Activated CD4-positive, CD25-positive, alpha-beta regulatory T cell (primary cell): ENCODE results near the gene TNFAIP2.
"Not testable (repeated sequence)": the region's sequence is repeated elsewhere in the genome, so short reads cannot be mapped to it uniquely, and the experiment has no call there.

Source experiments
- DNase-seq, 4 experiments: peaks; one replicate each; lab custom pipeline; 2025; lab: John Stamatoyannopoulos, UW

The TNFAIP2 gene

GRCh38 chr14:103155416-103155815, 32.2 kb downstream of the TNFAIP2 start:
- not testable (repeated sequence) for DNase-seq

GRCh38 chr14:103155826-103156394, 32.6 kb downstream of the TNFAIP2 start:
- no peak for DNase-seq

- DNase-seq, result no peak
Observed at GRCh38 chr14:103156651-103157378, 33.6 kb downstream of the TNFAIP2 start.

GRCh38 chr14:103157969-103158368, 34.7 kb downstream of the TNFAIP2 start:
- no peak for DNase-seq

- DNase-seq, result no peak
Observed at GRCh38 chr14:103158688-103159087, 35.4 kb downstream of the TNFAIP2 start.

- DNase-seq, result no peak
Observed at GRCh38 chr14:103160321-103161053, 37.2 kb downstream of the TNFAIP2 start.

GRCh38 chr14:103161054-103161397, 37.8 kb downstream of the TNFAIP2 start:
- DNase-seq, result no peak

- no peak for DNase-seq
Observed at GRCh38 chr14:103163199-103163598, 39.9 kb downstream of the TNFAIP2 start.

GRCh38 chr14:103164006-103164405, 40.7 kb downstream of the TNFAIP2 start:
- DNase-seq, result no peak

- DNase-seq, result no peak
Observed at GRCh38 chr14:103164779-103165178, 41.5 kb downstream of the TNFAIP2 start.

- DNase-seq, result no peak
Observed at GRCh38 chr14:103165323-103165722, 42.1 kb downstream of the TNFAIP2 start.

- DNase-seq, result no peak
Observed at GRCh38 chr14:103169954-103170353, 46.7 kb downstream of the TNFAIP2 start.

- DNase-seq, result not testable (repeated sequence)
Observed at GRCh38 chr14:103171206-103171605, 47.9 kb downstream of the TNFAIP2 start.

- DNase-seq, result no peak
Observed at GRCh38 chr14:103172921-103173320, 49.7 kb downstream of the TNFAIP2 start.

- DNase-seq, result not testable (repeated sequence)
Observed at GRCh38 chr14:103173887-103174286, 50.6 kb downstream of the TNFAIP2 start.

- DNase-seq, result not testable (repeated sequence)
Observed at GRCh38 chr14:103176176-103176575, 52.9 kb downstream of the TNFAIP2 start.

- DNase-seq, result no peak
Observed at GRCh38 chr14:103177376-103177775, 54.1 kb downstream of the TNFAIP2 start.

- no peak for DNase-seq
Observed at GRCh38 chr14:103178521-103178920, 55.3 kb downstream of the TNFAIP2 start.

- no peak for DNase-seq
Observed at GRCh38 chr14:103179094-103179493, 55.8 kb downstream of the TNFAIP2 start.

GRCh38 chr14:103180331-103180730, 57.1 kb downstream of the TNFAIP2 start:
- DNase-seq, result no peak

- no peak for DNase-seq
Observed at GRCh38 chr14:103184046-103184445, 60.8 kb downstream of the TNFAIP2 start.

GRCh38 chr14:103185051-103186029, 62.1 kb downstream of the TNFAIP2 start:
- DNase-seq, result no peak
